SK-N-SH treated with all-trans-retinoic acid at 6 μM for 48 hours (cell line): ENCODE results near the gene GGT7.

ENCODE experiments used
- ATAC-seq: fragments of 200-7000 bp; cut with Tn5 transposase; 3 replicates; pipeline ENCODE4 v1.9.1; 2020; ENCODE audit warnings: mild to moderate bottlenecking, moderate library complexity
- ARNTL ChIP-seq: fragments of 450-650 bp; formaldehyde crosslinking; IDR thresholded peaks from 2 replicates; pipeline ENCODE4 v1.5.0; 2020; ENCODE audit warnings: low read depth, mild to moderate bottlenecking, moderate library complexity, borderline replicate concordance
- BACH2 ChIP-seq: fragments of 250-450 bp; sonication (Bioruptor Pico); IDR thresholded peaks from 2 replicates; pipeline ENCODE4 v1.9.0; 2021; ENCODE audit warnings: mild to moderate bottlenecking, borderline replicate concordance
- CREB5 ChIP-seq: fragments of 250-450 bp; sonication (Bioruptor Pico); IDR thresholded peaks from 2 replicates; pipeline ENCODE4 v1.5.1; 2020; ENCODE audit warnings: low read depth, mild to moderate bottlenecking, moderate library complexity
- ESRRG ChIP-seq: fragments of 250-450 bp; sonication (Bioruptor Pico); IDR thresholded peaks from 2 replicates; pipeline ENCODE4 v1.6.1; 2021; ENCODE audit warnings: mild to moderate bottlenecking
- GLIS3 ChIP-seq: fragments of 250-450 bp; sonication (Bioruptor Pico); IDR thresholded peaks from 2 replicates; pipeline ENCODE4 v1.5.0; 2020; ENCODE audit warnings: mild to moderate bottlenecking, moderate library complexity
- ISL1 ChIP-seq: fragments of 250-450 bp; sonication (Bioruptor Pico); IDR thresholded peaks from 2 replicates; pipeline ENCODE4 v2.1.2; 2022; ENCODE audit warnings: mild to moderate bottlenecking, moderate library complexity
- PATZ1 ChIP-seq: fragments of 250-450 bp; sonication (Bioruptor Pico); IDR thresholded peaks from 2 replicates; pipeline ENCODE4 v1.8.0; 2020; ENCODE audit warnings: mild to moderate bottlenecking, moderate library complexity, borderline replicate concordance
- RARB ChIP-seq: fragments of 250-450 bp; sonication (Bioruptor Pico); IDR thresholded peaks from 2 replicates; pipeline ENCODE4 v1.8.0; 2021; ENCODE audit warnings: mild to moderate bottlenecking, moderate library complexity
- SNAI2 ChIP-seq: fragments of 250-450 bp; sonication (Bioruptor Pico); IDR thresholded peaks from 2 replicates; pipeline ENCODE4 v1.5.0; 2020; ENCODE audit warnings: mild to moderate bottlenecking, moderate library complexity
- TCF4 ChIP-seq: fragments of 250-450 bp; sonication (Bioruptor Pico); IDR thresholded peaks from 2 replicates; pipeline ENCODE4 v1.8.0; 2021; ENCODE audit warnings: mild to moderate bottlenecking, moderate library complexity, borderline replicate concordance
- TSHZ2 ChIP-seq: fragments of 250-450 bp; sonication (Bioruptor Pico); IDR thresholded peaks from 2 replicates; pipeline ENCODE4 v1.5.0; 2020; ENCODE audit warnings: mild to moderate bottlenecking, moderate library complexity
- ZC3H10 ChIP-seq: fragments of 250-450 bp; sonication (Bioruptor Pico); IDR thresholded peaks from 2 replicates; pipeline ENCODE4 v1.5.1; 2021; ENCODE audit warnings: mild to moderate bottlenecking, moderate library complexity
- ZFP3 ChIP-seq: fragments of 250-450 bp; sonication (Bioruptor Pico); IDR thresholded peaks from 2 replicates; pipeline ENCODE4 v1.5.0; 2020; ENCODE audit warnings: mild to moderate bottlenecking, moderate library complexity
- ZFP30 ChIP-seq: fragments of 450-650 bp; formaldehyde crosslinking; IDR thresholded peaks from 2 replicates; pipeline ENCODE4 v1.5.0; 2022; ENCODE audit warnings: mild to moderate bottlenecking, moderate library complexity
- ZNF565 ChIP-seq: fragments of 450-650 bp; formaldehyde crosslinking; conservative IDR thresholded peaks from 2 replicates; pipeline ENCODE4 v1.5.0; 2020; ENCODE audit warnings: low read depth, mild to moderate bottlenecking, moderate library complexity
- ZNF8 ChIP-seq: fragments of 450-650 bp; formaldehyde crosslinking; IDR thresholded peaks from 2 replicates; pipeline ENCODE4 v1.5.0; 2020; ENCODE audit warnings: mild to moderate bottlenecking, moderate library complexity
- TF ChIP-seq, protein P1 (sequence below): fragments of 250-450 bp; sonication (Bioruptor Pico); IDR thresholded peaks from 2 replicates; pipeline ENCODE4 v1.8.0; 2021; ENCODE audit warnings: low read depth, mild to moderate bottlenecking, moderate library complexity, borderline replicate concordance

The GGT7 gene

DNA sequence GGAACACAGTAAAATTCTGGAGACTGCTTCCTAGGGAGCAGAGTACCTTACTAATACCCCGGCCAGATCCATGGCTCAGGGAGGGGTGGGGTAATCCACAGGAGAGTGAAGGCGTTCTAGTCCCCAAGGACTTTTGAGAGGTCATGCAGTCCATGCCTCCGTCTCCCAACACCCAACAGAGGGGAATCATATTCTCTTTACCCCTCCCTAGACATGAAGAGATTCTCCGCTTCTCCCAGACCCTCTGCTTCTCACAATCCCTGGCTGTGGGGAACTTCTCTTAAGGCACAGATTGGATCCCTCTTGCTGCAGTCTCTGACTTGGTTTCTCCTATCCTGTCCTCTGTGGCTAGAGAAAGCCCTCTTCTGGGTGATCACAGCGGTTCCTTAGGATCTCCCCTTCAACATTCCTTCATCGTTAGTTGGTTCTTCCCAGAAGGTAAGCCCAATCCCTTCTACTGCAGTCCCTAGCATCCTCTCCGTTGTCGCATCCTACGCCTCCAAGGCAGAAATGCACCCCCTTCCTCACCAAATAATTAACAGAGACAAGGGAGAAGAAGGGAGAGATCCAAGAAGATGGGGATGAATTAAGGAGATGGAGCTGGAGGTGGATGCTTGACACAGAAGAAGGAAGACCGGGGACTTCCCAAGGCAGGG is 562 bp downstream of the GGT7 start (continued):
- TF ChIP-seq, protein P1, sequence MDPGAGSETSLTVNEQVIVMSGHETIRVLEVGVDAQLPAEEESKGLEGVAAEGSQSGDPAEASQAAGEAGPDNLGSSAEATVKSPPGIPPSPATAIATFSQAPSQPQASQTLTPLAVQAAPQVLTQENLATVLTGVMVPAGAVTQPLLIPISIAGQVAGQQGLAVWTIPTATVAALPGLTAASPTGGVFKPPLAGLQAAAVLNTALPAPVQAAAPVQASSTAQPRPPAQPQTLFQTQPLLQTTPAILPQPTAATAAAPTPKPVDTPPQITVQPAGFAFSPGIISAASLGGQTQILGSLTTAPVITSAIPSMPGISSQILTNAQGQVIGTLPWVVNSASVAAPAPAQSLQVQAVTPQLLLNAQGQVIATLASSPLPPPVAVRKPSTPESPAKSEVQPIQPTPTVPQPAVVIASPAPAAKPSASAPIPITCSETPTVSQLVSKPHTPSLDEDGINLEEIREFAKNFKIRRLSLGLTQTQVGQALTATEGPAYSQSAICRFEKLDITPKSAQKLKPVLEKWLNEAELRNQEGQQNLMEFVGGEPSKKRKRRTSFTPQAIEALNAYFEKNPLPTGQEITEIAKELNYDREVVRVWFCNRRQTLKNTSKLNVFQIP (CRISPR knock-in tag), result no peak

GRCh38 chr20:34871320-34871926 is 1.2 kb downstream of the GGT7 start:
- TF ChIP-seq ZFP3, result no peak
- TF ChIP-seq ZNF565 (CRISPR knock-in tag), result no peak
- TF ChIP-seq PATZ1, result no peak
- no peak for TF ChIP-seq GLIS3 (CRISPR knock-in tag)
- TF ChIP-seq SNAI2 (CRISPR knock-in tag), result no peak
- TF ChIP-seq BACH2 (CRISPR knock-in tag), result no peak
- TF ChIP-seq, protein P1 (CRISPR knock-in tag), result no peak
- no peak for TF ChIP-seq ISL1 (CRISPR knock-in tag)
- TF ChIP-seq TSHZ2 (CRISPR knock-in tag), result no peak
- no peak for TF ChIP-seq RARB (CRISPR knock-in tag)
- TF ChIP-seq ZC3H10 (CRISPR knock-in tag), result no peak
- no peak for TF ChIP-seq ESRRG
- no peak for TF ChIP-seq TCF4 (CRISPR knock-in tag)
- TF ChIP-seq CREB5 (CRISPR knock-in tag), result no peak
- TF ChIP-seq ZNF8, result no peak
- ATAC-seq, result no peak

- TF ChIP-seq ARNTL (CRISPR knock-in tag), result no peak
- no peak for TF ChIP-seq ZNF565 (CRISPR knock-in tag)
- no peak for TF ChIP-seq ZC3H10 (CRISPR knock-in tag)
- no peak for TF ChIP-seq PATZ1
- no peak for TF ChIP-seq ZFP30 (CRISPR knock-in tag)
- TF ChIP-seq CREB5 (CRISPR knock-in tag), result no peak
- TF ChIP-seq RARB (CRISPR knock-in tag), result no peak
- TF ChIP-seq BACH2 (CRISPR knock-in tag), result no peak
- no peak for TF ChIP-seq ESRRG
- TF ChIP-seq ZFP3, result no peak
- TF ChIP-seq ISL1 (CRISPR knock-in tag), result no peak
- TF ChIP-seq, all 23 proteins: peak for 0
- no peak for ATAC-seq
These were observed 8.4 kb downstream of the GGT7 start for GRCh38 chr20:34864216-34864615.
